GM21515 (cell line): Measurements from ENCODE around the gene NSD2.
"Not testable (repeated sequence)": the region's sequence is repeated elsewhere in the genome, so short reads cannot be mapped to it uniquely, and the experiment has no call there.

Experiments used
- ATAC-seq: cut with Tn5 transposase; IDR thresholded peaks from one replicate; pipeline ENCODE4 v1.9.1; 2021; ENCODE audit not compliant: unreplicated experiment

The NSD2 gene

DNA sequence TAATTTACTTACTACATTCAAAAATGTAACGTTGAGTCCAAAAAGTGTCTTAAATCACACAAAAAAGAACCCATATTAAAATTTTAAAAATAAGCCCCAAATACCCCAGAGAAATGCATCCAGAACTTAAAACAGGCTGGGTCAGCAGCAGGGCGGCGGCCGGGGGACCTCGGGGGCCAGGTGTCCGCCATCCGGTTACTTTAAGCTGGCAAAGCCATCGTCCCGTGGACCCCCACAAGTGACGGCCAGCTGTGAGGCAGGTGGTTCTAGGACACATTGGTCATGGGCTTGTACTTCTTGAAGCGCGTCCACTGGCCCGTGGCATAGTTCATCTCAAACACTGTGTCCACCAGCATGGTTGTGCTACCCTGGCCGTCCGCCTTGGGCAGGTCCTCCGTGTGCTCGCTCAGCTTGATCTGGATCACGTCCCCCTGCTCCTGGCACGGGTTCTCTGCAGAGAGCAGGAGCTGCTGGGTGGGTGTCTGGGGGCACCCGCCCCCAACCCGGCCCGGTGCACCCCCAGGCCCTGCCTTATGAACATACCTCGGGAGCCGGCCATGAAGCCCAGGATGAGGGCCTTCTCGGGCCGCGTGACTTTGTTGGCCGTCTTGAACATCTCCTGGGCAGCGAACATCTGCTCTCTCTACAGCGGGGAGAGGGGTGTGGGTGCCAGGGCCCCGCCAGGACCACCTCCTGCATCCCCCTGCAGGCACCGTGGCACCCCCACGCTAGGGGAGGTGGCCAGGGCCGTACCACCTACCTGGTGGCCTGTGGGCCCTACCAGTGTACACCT, 112.1 kb downstream of the NSD2 start:
- no peak for ATAC-seq

DNA sequence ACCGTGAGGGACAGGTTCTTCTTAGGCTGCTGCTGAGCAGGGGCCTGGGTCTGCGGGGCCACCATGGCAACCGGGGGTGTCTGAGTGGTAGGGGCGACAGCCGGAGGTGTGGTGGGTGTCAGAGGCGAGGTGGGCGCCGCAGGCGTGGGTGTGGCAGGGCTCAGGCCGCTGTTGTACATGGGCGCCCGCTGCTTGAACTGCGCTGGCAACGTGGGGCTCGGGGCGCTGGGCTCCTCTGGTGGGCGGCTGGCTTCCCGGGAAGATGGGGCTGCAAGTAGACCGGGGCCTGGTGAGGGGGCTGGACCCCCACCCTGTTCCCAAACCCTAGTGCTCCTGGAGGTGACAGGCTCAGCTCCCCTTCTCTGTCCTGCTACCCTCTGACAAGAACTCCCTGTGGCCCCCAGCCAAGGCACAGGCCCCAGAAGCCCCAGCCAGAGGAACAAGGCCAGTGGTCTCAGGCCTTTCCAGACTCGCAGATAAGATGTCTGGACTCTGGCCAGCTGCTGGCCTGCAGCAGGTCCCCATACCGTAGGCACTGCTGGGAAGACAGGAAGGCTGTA, 112.7 kb downstream of the NSD2 start:
- ATAC-seq: no peak

DNA sequence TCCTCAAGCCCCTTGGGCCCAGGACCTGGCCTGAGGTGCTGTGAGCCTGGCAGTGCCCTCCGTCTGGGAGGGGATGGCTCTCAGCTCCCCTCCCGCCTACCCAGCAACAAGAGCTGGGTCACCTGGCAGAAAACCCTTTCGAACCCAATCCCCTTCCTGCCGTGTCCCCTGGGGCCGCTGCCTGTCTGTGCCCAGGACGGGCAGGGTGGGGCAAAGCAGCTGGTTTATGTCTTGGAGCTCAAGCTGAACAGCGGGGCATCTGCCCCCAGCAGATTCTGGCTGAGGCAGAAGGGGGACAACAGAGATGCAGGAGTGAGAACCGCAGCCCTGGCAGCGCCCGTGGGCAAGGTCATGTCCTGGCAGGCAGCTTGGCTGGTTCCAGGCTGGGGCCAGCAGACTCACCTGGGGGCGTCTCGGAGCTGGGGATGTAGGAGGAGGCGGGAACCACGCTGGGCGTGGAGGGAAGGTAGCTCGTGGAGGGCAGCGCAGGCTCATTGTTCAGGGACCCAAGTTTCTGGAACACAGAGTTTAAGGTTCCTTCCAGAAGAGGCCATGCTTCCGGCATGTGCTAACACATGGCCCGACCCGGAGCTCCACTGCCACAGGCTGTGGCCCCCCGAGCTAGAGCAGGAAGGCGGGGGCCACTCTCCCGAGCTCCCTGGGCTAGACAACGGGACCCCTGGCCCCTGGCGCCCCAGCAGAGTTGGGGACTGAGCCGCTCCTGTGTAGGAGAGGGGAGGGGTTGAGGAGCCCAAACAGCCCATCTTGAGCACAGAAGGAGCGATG, 113.4 kb downstream of the NSD2 start:
- no peak for ATAC-seq

DNA sequence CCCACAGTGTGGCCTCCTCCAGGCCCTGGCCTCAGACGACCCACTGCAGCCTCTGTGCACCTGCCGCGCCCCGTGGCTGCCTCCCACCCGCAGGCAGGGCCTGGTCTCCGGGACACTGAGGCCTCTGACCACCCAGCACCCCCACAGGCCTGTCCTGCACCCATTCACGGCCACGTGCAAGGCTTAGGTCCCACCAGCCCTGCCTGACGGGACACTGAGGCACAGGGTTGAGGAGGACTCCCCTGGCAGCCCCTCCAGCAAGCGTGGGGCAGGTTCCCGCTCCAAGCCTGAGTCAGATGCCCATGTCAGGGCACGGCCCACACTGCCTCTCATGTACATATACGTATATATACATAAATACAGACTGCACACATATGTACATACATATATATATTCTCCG, 114.1 kb downstream of the NSD2 start:
- no peak for ATAC-seq

DNA sequence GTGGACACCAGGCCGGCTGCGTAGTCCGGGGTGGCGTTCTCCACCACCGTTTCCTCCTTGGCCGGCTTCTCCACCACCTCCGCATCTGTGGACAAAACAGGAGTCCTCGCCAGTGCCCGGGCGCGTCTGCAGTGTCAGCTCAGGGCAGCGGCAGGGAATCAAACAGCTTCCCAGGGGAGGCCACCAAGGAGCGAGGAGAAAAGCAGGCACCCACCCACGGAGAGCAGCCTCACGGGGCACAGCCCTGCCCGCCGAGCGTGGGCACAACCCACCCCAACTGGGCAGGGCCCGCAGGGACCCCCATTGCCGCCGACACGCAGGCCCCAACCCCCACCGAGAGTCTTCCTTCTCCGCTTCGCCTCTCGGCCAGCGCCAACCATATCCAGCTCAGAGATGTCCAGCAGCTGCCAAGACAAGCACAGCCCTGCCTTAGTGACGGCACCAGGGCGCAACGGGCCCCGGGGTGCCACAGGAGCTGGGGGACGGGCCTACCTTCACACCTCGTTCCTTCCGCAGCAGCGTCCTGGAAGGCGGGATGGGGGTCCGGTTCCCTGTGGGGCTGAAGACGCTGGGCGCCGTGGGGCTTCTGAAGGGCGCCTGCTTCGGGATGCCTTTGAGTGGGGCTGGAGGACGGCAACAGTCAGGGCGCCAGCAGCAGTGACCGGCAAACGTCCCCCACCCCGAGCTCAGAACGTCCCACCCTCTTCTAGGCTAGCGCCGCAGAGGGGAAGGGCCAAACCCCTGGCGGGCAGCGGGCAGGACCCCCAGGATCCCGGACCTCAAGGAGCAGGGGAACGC, 114.8 kb downstream of the NSD2 start:
- no peak for ATAC-seq

DNA sequence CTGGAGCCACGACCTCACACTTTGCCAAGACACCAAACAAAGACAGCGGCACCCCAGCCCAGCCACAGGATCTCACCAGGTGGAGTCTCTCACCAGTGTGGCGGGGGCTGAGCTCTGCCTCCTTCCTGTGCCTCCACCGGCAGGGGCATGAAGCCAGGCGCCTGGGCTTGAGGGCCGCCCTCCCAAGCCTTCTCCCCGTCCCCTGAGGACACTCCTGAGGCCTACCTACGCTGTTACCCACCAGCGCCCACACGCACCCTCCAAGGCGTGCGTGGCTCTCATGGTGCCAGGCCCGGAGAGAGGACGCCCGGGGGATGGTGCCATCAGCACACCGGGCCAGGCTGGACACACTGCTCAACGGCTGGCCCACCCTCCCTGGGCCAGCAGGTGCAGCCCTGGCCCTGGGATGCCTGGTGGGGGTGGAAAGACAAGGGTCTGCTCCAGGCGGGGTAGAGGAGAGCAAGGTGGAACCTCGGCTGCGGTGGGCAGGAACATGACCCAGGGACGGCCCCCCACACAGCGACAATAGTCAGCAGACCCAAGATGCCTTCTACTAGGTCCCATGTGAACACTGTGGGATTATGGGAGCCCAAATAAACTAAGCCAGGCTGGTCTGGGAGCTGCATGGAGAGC, 115.5 kb downstream of the NSD2 start:
- ATAC-seq: no peak

DNA sequence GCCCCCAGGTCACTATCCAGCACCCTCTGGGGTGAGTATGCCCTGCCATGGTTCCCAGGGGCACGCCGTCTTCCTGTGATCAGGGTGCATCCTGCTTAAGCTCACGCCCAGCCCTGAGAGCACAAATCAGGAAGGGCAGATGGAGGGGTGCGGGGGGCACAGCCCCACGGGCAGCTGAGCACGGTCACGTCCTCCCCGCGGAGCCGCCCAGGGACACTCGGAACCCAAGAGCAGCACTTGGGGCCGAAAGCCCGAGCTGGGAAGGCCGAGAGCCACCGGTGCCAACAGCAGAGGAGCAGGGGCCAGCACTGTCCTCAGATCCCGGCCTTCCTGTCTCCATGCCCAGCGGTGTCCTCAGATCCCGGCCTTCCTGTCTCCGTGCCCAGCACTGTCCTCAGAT, 116.1 kb downstream of the NSD2 start:
- no peak for ATAC-seq

DNA sequence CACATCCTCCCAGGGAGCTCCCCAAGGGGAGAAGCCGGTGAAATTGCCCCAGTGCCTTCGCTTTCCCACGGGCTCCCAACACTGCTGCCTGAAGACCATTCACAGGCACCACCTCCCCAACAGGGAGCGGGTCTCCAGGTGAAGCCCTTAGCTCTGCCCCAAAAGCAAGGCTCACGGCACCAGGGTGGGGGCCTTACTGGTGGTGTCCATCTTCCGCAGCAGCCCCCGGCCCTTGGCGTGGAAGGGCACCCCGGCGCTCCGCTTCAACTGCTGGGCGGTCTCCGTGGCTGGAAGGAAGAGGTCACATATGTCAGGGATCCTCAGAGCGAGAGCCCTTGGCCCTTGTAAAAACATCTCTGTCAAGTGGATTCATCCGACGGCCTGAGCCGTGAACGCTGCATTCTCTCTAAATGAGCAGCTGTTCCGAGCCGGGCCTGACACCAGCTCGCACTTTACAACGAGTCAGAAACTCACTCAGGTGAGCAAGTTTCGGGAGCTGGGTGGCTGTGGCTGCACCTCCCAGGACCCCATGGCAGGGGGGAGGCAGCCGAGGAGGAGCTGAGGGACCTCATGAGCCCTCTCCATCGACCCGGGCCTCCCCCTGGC, 116.6 kb downstream of the NSD2 start:
- no peak for ATAC-seq

DNA sequence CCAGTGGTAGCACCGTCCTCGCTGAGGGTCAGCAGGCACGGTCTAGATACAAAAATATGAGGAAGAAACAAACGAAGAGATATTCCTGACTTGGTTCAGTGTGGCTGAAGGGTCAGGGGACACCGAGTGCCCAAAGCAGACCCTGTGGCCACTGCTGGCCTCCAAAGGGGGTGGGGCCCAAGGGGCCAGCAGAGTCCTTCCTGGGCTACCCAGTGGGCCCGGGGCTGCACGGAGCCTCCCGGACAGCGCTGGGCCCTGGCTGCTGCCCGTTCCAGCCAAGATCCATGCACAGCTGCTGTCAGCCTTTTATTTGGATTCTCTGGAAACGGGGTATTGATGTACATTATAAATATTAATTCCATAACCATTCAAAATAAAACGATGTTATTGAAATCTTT, 117.1 kb downstream of the NSD2 start:
- no peak for ATAC-seq

DNA sequence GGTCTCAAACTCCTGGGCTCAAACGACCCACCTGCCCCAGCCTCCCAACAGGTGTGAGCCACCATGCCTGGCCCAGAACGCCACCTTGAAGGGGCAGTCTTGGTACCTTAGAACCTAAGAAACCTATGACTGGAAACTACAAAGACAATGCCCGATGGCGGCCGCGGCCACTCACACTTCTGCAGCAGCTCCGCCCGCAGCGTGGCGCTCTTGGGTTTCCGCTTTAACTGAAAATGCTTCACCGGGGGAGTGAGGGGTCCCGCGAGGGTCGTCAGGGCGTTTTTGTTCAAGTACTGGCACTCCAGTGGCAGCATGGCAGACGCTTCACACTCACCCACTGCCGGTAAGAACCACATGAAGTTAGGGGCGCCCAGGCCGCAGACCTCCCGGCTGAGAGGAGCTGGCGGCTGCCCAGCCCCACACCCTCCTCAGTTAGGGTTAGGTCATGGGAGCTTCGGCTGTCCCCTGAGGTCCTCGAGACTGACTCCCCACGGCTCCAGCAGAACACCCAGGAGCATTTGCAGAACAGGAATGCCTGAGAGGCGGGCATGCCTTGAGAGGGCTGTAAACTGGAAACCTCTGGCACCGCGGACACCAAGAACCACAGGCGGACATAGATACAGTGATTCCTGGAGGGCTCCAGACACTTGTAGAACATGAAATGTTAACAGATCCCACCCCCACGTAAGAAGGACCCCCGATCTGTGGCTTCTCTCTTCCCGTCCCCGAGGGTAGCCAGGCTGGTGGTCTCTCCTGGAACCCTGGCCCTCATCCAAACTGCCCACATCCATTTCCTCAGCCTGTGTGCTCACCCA, 118.5 kb downstream of the NSD2 start:
- ATAC-seq: no peak

DNA sequence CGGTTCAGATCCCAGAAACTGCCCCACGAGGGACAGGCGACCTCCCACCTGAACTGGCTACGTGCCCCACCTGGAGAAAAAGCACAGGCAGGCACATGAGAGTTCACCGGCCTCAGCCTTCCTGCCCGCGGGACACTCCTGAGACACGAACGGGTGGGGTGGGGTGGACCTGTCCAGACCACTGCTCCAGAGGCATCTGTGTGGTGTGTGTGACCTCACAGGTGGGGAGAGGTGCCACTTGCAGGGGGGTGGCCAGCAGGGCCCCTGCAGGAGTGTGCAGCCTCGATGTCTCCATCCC, 119.1 kb downstream of the NSD2 start:
- ATAC-seq: no peak

DNA sequence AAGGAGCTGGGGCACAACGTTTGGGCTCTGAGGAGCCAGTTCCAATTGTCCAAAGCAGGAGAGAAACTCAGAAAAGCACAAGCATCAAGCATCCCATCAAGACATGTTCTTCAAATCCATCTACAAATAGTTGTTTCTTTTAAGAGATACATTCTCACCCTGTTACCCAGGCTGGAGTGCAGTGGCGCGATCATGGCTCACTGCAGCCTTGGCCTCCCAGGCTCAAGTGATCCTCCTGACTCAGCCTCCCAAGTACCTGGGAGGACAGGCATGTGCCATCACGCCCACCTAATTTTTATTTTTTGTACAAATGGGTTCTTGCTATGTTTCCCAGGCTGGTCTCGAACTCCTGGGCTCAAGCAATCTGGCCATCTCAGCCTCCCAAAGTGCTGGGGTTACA, 119.5 kb downstream of the NSD2 start:
- ATAC-seq: no peak

DNA sequence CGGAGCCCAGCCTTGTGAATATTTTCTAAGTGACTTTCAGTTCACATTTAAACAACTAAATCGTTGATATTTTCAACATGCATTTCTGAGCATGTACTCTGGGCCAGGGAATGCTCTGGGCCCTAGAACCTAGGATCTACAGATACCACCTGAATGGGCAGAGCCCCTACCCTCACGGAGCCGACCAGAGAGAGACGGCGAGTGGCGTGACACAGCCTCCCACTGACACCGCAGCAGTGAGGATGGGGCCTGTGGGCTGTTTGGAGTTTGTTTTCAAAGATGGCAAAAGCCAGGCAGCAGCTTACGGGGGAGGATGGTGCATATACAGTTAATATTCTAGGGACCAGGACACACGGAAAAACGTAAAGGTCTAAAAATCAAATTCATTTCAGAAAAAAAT, 119.9 kb downstream of the NSD2 start:
- ATAC-seq: no peak

DNA sequence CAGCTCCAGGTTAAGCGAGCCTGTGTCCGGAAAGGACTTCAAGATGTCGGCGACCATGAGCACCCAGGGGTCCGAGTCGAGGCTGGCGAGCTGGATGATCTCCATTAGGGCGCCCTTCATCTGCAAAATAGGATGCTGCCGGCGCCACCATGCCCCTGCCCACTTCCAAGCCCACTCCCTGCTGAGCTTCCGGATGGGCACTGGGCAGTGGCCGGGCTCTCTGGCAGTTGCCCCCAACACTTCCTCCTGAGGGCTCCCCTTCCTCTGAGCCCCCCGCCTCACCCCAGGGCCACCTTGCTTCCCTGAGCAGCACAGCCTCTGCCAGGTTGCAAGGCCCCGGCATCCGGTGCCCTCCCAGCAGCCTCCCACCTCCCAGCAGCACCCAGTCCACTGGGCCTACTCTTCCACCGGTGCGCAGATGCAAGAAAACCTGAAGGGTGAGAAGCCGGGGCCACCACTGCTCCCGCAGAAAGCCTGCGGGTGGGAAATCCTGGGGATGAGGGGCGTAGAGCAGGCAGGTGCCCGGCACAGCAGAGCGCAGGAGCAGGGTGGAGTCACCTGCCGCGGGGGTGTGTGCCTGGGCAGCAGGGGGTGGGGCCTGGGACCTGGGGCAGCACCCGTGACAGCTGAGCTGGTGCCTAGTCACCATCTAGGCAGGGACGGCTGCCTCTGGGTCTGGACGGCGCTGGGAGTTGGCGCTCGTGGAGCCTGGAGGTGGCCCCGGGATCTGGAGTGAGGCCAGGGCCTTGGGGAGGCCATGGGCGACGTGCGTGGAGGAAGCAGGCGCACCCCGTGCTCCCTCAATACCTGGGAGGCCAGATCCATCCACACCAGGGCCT, 120.6 kb downstream of the NSD2 start:
- ATAC-seq: no peak

DNA sequence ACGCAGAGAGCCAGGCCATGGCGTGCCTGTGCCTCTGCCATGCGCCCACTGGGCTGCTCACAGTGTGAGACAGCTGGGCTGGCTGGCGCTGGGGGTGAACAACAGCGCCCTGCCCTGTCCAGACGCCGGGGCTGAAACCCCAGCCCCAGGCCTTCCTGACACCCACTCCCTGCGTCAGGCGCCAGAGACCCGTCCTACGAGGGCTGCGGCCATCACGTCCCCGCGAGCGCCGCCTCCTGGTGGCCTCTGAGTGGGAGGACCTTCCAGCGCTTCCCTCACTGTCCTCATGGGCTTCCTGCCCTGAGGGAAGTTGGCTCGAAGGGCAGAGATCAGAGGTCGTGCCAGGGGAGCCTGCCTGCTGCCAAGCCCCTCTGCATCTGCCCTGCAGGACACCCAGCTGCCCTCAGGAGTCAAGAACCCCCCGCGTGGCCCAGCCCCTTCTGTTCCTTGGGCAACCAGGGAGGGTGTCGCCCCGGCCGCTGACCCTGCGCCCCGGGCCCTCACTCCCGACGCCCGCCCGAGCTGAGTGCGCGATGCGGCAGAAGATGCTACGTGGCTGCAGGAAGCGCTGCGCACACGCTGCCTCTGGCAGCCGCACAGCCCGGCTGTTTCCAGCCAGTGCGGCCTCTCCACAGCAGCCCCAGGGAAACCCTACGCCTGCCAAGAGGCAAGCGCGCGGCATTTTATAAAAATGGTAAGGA, 121.4 kb downstream of the NSD2 start:
- no peak for ATAC-seq

DNA sequence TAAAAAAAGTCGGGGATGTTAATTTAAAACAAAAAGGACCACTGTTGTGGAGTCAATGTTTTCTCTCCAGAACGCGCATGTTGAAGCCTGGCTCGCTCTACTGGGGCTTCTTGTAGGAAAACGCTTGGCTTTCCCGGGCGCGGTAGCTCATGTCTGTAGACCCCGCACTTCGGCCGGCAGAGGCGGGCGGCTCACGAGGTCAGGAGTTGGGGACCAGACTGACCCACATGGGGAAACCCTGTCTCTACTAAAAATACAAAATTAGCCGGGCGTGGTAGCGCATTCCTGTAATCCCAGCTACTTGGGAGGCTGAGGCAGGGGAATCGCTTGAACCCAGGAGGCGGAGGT, 122.0 kb downstream of the NSD2 start:
- ATAC-seq: no peak

DNA sequence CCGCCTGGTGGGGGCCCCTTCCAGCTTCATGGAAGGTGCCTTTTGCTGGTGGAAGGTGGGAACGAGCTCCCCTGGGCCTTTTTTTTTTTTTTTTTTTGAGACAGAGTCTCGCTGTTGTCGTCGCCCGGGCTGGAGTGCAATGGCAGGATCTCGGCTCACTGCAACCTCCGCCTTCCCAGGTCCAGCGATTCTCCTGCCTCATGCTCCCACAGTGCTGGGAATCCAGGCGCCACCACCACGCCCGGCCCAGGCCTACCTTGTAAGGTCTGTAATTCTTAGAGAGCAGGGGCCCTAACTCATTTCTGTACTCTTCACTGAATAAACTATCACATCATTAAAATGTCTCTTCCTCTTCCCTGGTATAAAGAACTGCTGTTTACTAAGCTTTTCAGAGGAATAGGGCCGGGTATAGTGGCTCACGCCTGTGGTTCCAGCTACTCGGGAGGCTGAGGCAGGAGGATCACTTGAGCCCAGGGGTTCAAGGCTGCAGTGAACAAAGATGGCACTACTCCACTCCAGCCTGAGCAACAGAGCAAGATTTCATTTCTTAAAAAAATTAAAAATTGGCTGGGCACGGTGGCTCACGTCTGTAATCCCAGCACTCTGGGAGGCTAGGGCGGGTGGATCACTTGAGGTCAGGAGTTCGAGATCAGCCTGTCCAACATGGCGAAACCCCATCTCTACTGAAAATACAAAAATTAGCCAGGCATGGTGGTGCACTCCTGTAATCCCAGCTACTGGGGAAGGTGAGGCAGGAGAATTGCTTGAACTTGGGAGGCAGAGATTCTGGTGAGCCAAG, 122.7 kb downstream of the NSD2 start:
- not testable (repeated sequence) for ATAC-seq

DNA sequence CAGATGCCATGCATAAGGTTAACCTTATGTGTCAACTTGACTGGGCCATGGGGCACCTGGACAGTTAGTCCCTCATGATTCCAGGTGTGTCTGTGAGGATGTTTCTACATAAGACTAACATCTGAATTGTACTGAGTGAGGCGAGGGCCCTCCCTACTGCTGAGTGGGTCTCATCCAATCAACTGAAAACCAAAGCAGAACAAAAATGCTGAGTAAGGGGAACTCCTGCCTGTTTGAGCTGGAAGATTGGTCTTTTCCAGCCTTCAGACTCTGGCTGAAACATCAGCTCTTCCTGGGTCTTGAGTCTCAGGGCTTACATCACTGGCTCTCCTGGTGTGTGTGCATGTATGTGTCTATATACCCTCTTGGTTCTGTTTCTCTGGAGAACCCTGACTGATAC, 123.7 kb downstream of the NSD2 start:
- no peak for ATAC-seq
